ENCODE data around the gene EPB41L1.

The EPB41L1 gene

DNA sequence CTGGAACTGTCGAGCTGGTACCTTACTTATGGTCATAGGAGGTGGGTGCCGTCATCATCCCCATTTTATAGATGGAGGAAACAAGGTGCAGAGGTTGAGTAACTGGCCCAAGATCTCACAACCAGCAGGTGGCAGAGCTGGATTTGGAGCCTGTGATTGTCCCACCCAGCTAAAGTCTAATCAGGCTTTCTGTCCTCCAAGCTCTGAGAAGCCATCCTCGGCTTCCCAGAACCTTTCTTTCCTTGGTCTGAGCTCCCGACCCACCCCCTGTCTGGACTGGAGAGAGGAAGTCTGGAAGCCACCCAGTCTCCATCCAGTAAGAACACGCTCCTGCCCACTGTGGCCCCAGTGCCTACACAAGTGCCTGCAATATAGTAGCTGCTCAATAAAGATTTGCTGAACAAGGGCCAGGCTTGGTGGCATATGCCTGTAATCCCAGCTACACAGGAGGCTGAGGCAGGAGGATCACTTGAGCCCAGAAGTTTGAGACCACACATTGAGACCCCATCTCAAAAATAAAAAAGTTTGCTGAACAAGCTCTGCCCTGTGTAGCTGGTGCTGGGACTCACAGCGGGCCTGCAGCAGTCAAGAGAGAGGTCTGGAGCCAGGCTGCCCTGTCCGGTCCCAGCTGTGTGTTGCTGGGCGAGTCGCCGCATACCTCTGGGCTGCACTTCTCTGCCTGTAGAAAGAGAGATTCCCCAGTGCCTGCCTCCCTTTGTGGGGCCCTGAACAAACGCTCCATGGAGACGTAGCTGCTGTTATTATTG lies 119.1 kb downstream of the EPB41L1 start:
- TF ChIP-seq, protein P1, sequence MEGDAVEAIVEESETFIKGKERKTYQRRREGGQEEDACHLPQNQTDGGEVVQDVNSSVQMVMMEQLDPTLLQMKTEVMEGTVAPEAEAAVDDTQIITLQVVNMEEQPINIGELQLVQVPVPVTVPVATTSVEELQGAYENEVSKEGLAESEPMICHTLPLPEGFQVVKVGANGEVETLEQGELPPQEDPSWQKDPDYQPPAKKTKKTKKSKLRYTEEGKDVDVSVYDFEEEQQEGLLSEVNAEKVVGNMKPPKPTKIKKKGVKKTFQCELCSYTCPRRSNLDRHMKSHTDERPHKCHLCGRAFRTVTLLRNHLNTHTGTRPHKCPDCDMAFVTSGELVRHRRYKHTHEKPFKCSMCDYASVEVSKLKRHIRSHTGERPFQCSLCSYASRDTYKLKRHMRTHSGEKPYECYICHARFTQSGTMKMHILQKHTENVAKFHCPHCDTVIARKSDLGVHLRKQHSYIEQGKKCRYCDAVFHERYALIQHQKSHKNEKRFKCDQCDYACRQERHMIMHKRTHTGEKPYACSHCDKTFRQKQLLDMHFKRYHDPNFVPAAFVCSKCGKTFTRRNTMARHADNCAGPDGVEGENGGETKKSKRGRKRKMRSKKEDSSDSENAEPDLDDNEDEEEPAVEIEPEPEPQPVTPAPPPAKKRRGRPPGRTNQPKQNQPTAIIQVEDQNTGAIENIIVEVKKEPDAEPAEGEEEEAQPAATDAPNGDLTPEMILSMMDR (IDR thresholded peaks at IDR 0.05; ENCODE audit: borderline replicate concordance, control extremely low read depth, extremely low read depth, insufficient read depth, missing control alignments): peak; percentile 32
- DNase-seq (ENCODE audit: low spot score): peak; percentile 70
- in situ Hi-C loops (cut with MboI; ENCODE audit: low sequenced_read_pairs, unreplicated experiment): no loop called here

DNA sequence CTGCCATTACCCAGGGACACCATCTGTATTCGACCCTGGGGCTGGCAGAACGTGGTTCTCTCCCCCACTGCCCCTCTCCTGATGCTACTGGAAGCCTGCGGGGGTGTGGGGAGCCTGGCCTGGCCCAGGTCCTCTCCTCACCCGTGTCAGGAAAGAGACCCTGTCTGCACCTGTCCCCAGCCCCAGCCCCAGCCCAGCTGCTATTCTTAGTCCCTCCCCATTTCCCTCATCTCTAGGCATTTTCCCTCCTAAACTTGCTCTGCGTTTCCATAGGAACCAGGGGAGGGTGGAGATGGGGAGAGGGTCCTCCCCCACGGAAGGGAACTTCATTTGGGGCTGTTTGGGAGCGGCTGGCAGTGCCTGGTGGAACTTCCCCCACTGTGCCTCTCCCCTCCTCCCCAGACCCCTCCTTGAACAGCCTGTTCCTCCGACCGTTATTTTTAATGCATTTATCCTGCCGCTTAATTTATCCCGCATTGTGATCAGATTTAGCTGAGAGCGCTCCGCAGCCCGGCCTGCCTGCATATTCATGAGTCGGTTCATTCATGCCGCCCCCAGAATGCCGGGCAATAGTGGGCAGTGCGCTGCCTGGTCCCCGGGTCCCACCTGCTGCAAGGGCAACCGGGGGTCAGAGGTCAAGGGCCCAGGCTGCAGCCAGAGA lies 119.8 kb downstream of the EPB41L1 start:
- in situ Hi-C loops (cut with MboI; ENCODE audit: low sequenced_read_pairs, unreplicated experiment): no loop called here
- peak; percentile 12 for DNase-seq (ENCODE audit: low spot score)

DNA sequence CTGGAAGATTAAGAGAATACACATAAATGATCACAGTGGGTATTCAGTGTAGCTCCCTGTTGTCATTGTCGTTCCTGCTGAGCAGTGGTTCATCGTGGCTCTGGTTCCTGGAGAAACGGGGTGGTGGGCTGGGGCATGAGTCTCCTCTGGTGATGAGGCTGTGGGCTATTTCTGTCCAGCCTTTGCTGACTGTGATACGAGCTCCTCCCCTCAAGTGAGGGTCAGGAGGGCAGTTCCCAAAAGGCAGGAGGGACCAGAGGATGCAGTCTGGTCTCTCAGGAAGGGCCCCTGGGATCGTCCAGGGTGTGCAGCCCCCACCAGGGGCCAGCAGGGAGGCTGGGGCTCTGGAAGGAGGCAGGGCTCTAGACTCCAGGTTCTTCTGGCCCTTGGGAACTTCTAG lies 120.5 kb downstream of the EPB41L1 start:
- in situ Hi-C loops (cut with MboI; ENCODE audit: low sequenced_read_pairs, unreplicated experiment): no loop called here
- DNase-seq (ENCODE audit: low spot score): peak; percentile 8

More for the DNA sequence above, 119.8 kb downstream of the EPB41L1 start:
- TF ChIP-seq, protein P1 (IDR thresholded peaks at IDR 0.05; ENCODE audit: borderline replicate concordance, control extremely low read depth, extremely low read depth, insufficient read depth, missing control alignments): no peak

DNA sequence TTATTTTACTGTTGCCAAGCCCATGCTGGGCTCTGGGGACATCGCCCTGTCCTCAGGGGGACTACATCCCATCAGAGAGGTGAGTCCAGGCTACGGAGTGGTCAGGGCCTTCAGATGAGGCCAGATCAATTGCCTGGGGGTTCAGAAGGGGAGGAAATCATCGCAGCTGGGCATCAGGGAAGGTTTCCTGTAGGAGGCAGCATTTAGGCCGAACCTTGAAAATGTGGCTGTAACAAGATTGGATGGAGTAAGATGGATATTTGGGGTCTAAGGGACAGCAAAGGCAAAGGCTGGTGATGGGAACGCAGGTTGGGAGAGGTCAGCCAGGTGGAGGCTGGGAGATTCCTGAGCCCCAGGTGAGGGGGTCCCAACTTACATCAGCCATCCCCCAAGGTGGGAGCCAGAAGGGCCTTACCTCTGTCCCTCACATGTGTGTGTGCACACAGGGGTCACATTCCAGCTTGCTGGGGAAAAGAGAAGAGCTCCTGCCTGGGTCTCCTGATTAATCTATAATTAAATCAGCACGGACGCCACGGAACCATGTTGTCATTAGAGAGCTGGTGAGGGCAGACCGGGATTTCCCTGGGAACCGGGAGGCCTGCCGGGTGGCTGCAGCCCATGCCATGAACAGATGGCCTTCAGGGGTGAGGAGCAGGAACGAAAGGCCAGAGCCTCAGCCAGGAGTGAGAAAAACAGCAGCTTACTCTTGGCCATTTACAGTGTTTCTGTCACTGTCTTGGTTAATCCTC lies 121.1 kb downstream of the EPB41L1 start:
- TF ChIP-seq, protein P1 (IDR thresholded peaks at IDR 0.05; ENCODE audit: borderline replicate concordance, control extremely low read depth, extremely low read depth, insufficient read depth, missing control alignments): no peak
- in situ Hi-C loops (cut with MboI; ENCODE audit: low sequenced_read_pairs, unreplicated experiment): no loop called here
- peak; percentile 14 for DNase-seq (ENCODE audit: low spot score)

More for the DNA sequence above, 120.5 kb downstream of the EPB41L1 start:
- TF ChIP-seq, protein P1 (IDR thresholded peaks at IDR 0.05; ENCODE audit: borderline replicate concordance, control extremely low read depth, extremely low read depth, insufficient read depth, missing control alignments): no peak

DNA sequence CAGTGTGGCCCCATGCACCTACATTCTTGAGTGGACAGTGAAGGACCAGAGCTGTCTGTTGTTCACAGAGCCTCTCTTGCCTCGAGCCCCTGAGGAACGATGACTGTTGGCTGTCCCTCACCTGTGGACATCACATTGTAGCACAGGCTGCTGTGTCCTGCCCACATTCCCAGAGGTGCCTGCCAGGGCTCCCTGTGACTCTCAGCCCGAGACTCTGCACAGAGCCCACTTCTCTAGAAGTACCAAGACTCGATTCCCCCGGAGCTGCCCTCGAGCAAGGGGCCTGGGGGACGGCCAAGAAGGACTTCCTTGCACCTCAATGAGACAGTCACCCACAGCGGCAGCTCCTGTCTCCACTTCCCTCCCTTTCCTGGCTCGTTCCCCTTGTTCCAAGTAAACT lies 123.0 kb downstream of the EPB41L1 start:
- in situ Hi-C loops (cut with MboI; ENCODE audit: low sequenced_read_pairs, unreplicated experiment): no loop called here
- DNase-seq (ENCODE audit: low spot score): peak; percentile 6
- TF ChIP-seq, protein P1 (IDR thresholded peaks at IDR 0.05; ENCODE audit: borderline replicate concordance, control extremely low read depth, extremely low read depth, insufficient read depth, missing control alignments): no peak

DNA sequence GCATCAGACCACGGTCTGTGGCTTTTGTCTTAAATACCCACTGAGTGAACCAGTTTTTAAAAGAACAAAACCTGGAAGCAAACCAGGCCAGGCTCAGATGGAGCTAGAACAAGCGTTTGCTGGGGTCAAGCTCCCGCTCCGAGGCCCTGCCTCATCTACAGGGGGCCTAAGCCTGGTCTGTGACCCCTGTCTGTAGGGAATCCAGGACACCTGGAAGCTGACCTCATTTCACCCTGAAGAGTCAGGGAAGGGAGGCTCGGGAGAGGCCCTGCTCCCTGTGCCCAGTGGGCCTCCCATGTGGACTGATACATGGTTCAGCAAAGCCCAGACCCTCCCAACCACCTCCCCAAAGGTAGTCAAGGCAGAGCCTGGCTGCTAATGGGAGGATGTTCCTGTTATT lies 124.8 kb downstream of the EPB41L1 start:
- TF ChIP-seq, protein P1 (IDR thresholded peaks at IDR 0.05; ENCODE audit: borderline replicate concordance, control extremely low read depth, extremely low read depth, insufficient read depth, missing control alignments): no peak
- DNase-seq (ENCODE audit: low spot score): peak; percentile 1
- in situ Hi-C loops (cut with MboI; ENCODE audit: low sequenced_read_pairs, unreplicated experiment): no loop called here
